Keratinocyte (primary cell): ENCODE measurements around the gene CPA5. TPM values are rescaled to one million over a fixed set of nuclear protein-coding genes. Genes with fewer than 3 reads are reported as not detected.

Experiments used
- DNase-seq: peaks from one replicate; pipeline ENCODE4 v3.0.0-alpha.2; 2011; ENCODE audit warnings: low read depth, missing footprints, low spot score
- FAIRE-seq: peaks from 2 replicates; lab custom pipeline; 2011; peaks lifted over from hg19 to GRCh38; lab: Jason Lieb, UNC
- H2AFZ ChIP-seq: 2 replicates; pipeline ENCODE4 v1.6.0; 2012; ENCODE audit warnings: low read length, control low read depth, inconsistent platforms; ENCODE audit not compliant: control insufficient read depth
- H3K27ac ChIP-seq: 2 replicates; pipeline ENCODE4 v1.5.1; 2011; ENCODE audit warnings: low read length; ENCODE audit not compliant: control insufficient read depth, insufficient read depth
- H3K27me3 ChIP-seq: 3 replicates; pipeline ENCODE4 v1.6.0; 2011; ENCODE audit warnings: low read length; ENCODE audit not compliant: control insufficient read depth, insufficient read depth; ENCODE audit errors: extremely low read depth
- H3K36me3 ChIP-seq, 2 experiments: 2 replicates in 1 of 2; 3 replicates in 1 of 2; pipeline ENCODE4 v1.5.1; 2011; ENCODE audit warnings: low read length in 2 of 2, mild to moderate bottlenecking in 1 of 2; ENCODE audit not compliant: control insufficient read depth in 2 of 2, insufficient read depth in 2 of 2; ENCODE audit errors: extremely low read depth in 1 of 2
- H3K4me1 ChIP-seq: 3 replicates; pipeline ENCODE4 v1.5.1; 2011; ENCODE audit warnings: low read length; ENCODE audit not compliant: control insufficient read depth, insufficient read depth; ENCODE audit errors: extremely low read depth
- H3K4me2 ChIP-seq: 3 replicates; pipeline ENCODE4 v1.6.0; 2011; ENCODE audit warnings: low read depth, low read length; ENCODE audit not compliant: control insufficient read depth, insufficient read depth; ENCODE audit errors: extremely low read depth
- H3K4me3 ChIP-seq, 3 experiments: fragments of 200-600 bp in 1 of 3; sonication (generic) in 1 of 3; 2 replicates in 2 of 3; 3 replicates in 1 of 3; pipeline ENCODE4 v1.5.1; 2011 to 2016; ENCODE audit warnings: low read length in 3 of 3, mild to moderate bottlenecking in 3 of 3, control low read depth in 2 of 3, inconsistent platforms in 1 of 3, low read depth in 1 of 3, mixed read lengths in 1 of 3, mixed run types in 1 of 3, moderate library complexity in 1 of 3; ENCODE audit not compliant: control insufficient read depth in 2 of 3, insufficient read depth in 2 of 3; ENCODE audit errors: extremely low read depth in 1 of 3
- H3K79me2 ChIP-seq: 2 replicates; pipeline ENCODE4 v1.6.0; 2012; ENCODE audit warnings: low read length; ENCODE audit not compliant: control insufficient read depth, insufficient read depth
- H3K9ac ChIP-seq: 3 replicates; pipeline ENCODE4 v1.6.0; 2011; ENCODE audit warnings: low read length; ENCODE audit not compliant: control insufficient read depth, insufficient read depth; ENCODE audit errors: extremely low read depth
- H3K9me1 ChIP-seq: 3 replicates; pipeline ENCODE4 v1.6.0; 2011; ENCODE audit warnings: low read length; ENCODE audit not compliant: control insufficient read depth, insufficient read depth; ENCODE audit errors: extremely low read depth
- H3K9me3 ChIP-seq: 2 replicates; pipeline ENCODE4 v1.5.1; 2012; ENCODE audit warnings: low read depth, low read length; ENCODE audit not compliant: control insufficient read depth
- H4K20me1 ChIP-seq: 3 replicates; pipeline ENCODE4 v1.6.0; 2011; ENCODE audit warnings: low read length; ENCODE audit not compliant: control insufficient read depth, insufficient read depth; ENCODE audit errors: extremely low read depth
- EZH2 ChIP-seq: IDR thresholded peaks from one replicate; pipeline ENCODE4 v1.6.1; 2012; ENCODE audit warnings: inconsistent platforms, mild to moderate bottlenecking, low read length, moderate library complexity
- dilution Hi-C: fragments of 300-500 bp; cut with MboI; formaldehyde crosslinking; loops from one replicate; pipeline ENCODE4 v1.7.0; 2020; ENCODE audit warnings: low sequenced_read_pairs; ENCODE audit not compliant: extremely low pct_ligation_motif_present
- polyA plus RNA-seq, 5 experiments: library from polyadenylated mRNA; depleted of rRNA in 3 of 5; stranded (reverse) in 3 of 5; stranded (forward) in 1 of 5; unstranded in 1 of 5; fragments of >200 nt; gene quantifications; 1 replicate in 1 of 5; 2 replicates in 3 of 5; 3 replicates in 1 of 5; pipeline versions ENCODE4 v1.2.1 to v1.2.3, GENCODE V29; 2011 to 2012; ENCODE audit warnings: missing spikeins in 2 of 5, low read depth in 1 of 5, low replicate concordance in 1 of 5
- TF ChIP-seq, protein P1 (sequence below), 3 experiments: IDR thresholded peaks in 1 of 3; conservative IDR thresholded peaks in 1 of 3; optimal IDR thresholded peaks in 1 of 3; 2 replicates in 2 of 3; 3 replicates in 1 of 3; pipeline versions ENCODE3 to v1.5.1; 2011; ENCODE audit warnings: low read length in 3 of 3, mild to moderate bottlenecking in 3 of 3, moderate library complexity in 2 of 3, control low read depth in 1 of 3, inconsistent platforms in 1 of 3; ENCODE audit not compliant: insufficient read depth in 2 of 3; ENCODE audit errors: extremely low read depth in 1 of 3

Gene CPA5
- polyA plus RNA-seq, 1 donor (not counting 4 experiments of a cell fraction or from before 2014, with no cell fraction given), result 0.24 TPM

DNA sequence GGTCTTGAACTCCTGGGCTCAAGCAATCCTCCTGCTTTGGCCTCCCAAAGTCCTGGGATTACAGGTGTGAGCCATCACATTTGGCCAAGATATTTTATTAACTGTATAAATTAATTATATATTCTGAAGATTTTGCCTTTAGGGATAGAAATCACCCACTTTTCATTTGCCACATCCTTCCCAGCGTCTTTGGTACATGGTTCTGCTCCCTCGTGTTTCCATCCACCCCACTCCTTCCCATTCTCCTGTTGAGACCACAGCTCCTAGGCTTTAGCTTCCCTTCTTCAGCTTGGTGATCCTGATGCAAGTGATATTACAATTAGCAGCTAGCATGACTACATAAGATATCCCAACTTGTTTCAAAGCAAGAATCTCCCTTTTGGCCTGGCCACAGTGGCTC lies 44.1 kb downstream of the CPA5 start:
- H3K9me1 ChIP-seq, result no peaks in the 10 kb centered on the region
- no peak overlapping the region for H3K27ac ChIP-seq
- no peaks in the 10 kb centered on the region for H3K4me1 ChIP-seq
- no peaks in the 10 kb centered on the region for H3K36me3 ChIP-seq
- H3K79me2 ChIP-seq, result no peaks in the 10 kb centered on the region
- dilution Hi-C loops, result no loop called here
- FAIRE-seq (no peak), DNase-seq (no peak)
- no peaks in the 10 kb centered on the region for H4K20me1 ChIP-seq
- H3K9me3 ChIP-seq, result no peaks in the 10 kb centered on the region
- H2AFZ ChIP-seq, result no peak overlapping the region
- no peak overlapping the region for H3K9ac ChIP-seq
- TF ChIP-seq EZH2, result no peak
- TF ChIP-seq, protein P1, sequence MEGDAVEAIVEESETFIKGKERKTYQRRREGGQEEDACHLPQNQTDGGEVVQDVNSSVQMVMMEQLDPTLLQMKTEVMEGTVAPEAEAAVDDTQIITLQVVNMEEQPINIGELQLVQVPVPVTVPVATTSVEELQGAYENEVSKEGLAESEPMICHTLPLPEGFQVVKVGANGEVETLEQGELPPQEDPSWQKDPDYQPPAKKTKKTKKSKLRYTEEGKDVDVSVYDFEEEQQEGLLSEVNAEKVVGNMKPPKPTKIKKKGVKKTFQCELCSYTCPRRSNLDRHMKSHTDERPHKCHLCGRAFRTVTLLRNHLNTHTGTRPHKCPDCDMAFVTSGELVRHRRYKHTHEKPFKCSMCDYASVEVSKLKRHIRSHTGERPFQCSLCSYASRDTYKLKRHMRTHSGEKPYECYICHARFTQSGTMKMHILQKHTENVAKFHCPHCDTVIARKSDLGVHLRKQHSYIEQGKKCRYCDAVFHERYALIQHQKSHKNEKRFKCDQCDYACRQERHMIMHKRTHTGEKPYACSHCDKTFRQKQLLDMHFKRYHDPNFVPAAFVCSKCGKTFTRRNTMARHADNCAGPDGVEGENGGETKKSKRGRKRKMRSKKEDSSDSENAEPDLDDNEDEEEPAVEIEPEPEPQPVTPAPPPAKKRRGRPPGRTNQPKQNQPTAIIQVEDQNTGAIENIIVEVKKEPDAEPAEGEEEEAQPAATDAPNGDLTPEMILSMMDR (optimal IDR thresholded peaks at IDR 0.05 in 1 of 3, IDR thresholded peaks at IDR 0.05 in 1 of 3, conservative IDR thresholded peaks at IDR 0.05 in 1 of 3; ENCODE audit: extremely low read depth in 1 of 3, insufficient read depth in 2 of 3, low read length in 3 of 3), result no peak
- no peaks in the 10 kb centered on the region for H3K27me3 ChIP-seq
- H3K4me3 ChIP-seq, result no peak overlapping the region
- H3K4me2 ChIP-seq, result no peak overlapping the region

DNA sequence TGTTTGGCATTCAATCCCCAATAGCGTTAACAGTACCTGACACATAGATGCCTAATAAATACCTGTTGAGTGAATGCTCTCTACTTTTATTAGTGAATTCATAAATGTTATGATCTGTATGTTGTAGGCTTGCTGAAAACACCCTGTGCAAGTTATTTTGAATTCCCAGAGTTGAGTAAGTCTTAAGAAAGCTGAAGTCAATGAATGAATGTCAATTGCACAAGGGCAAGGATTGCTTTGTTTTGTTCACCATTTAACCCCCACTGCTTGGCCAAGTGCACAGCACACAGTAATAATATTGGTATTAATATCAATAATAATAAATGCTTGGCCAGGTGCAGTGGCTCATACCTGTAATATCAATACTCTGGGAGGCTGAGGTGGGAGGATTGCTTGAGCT lies 45.9 kb downstream of the CPA5 start:
- no peaks in the 10 kb centered on the region for H3K36me3 ChIP-seq

More for the DNA sequence above, 45.9 kb downstream of the CPA5 start:
- FAIRE-seq, result no peak
- no peaks in the 10 kb centered on the region for H3K9me3 ChIP-seq
- H4K20me1 ChIP-seq, result no peaks in the 10 kb centered on the region
- no peak overlapping the region for H2AFZ ChIP-seq
- no peak for TF ChIP-seq EZH2
- TF ChIP-seq, protein P1 (optimal IDR thresholded peaks at IDR 0.05 in 1 of 3, IDR thresholded peaks at IDR 0.05 in 1 of 3, conservative IDR thresholded peaks at IDR 0.05 in 1 of 3; ENCODE audit: extremely low read depth in 1 of 3, insufficient read depth in 2 of 3, low read length in 3 of 3), result no peak
- H3K27me3 ChIP-seq, result no peaks in the 10 kb centered on the region
- H3K9ac ChIP-seq, result no peak overlapping the region
- H3K4me3 ChIP-seq, result no peak overlapping the region
- no peaks in the 10 kb centered on the region for H3K79me2 ChIP-seq
- no peaks in the 10 kb centered on the region for H3K9me1 ChIP-seq
- DNase-seq, result no peak
- no peaks in the 10 kb centered on the region for H3K4me1 ChIP-seq
- no peak overlapping the region for H3K4me2 ChIP-seq
- dilution Hi-C loops, result no loop called here
- H3K27ac ChIP-seq, result no peak overlapping the region
